GM12875 (cell line): Measurements from ENCODE around the gene CDC42BPB.

Experiments used
- H3K4me3 ChIP-seq: one replicate; pipeline ENCODE4 v1.5.1; 2011; ENCODE audit warnings: low read depth, low read length, control low read depth
- CTCF ChIP-seq: IDR thresholded peaks from 2 replicates; pipeline ENCODE4 v1.5.1; 2011; ENCODE audit warnings: low read depth, mild to moderate bottlenecking, control low read depth, inconsistent platforms, low read length, moderate library complexity, borderline replicate concordance; ENCODE audit not compliant: insufficient read depth

CDC42BPB gene

GRCh38 chr14:103020271-103021170, 36.8 kb downstream of the CDC42BPB start:
- no peak for TF ChIP-seq CTCF
- H3K4me3 ChIP-seq, result no peak overlapping the region

- H3K4me3 ChIP-seq, result no peak overlapping the region
- no peak for TF ChIP-seq CTCF
These were observed 37.5 kb downstream of the CDC42BPB start for GRCh38 chr14:103019826-103020225.

GRCh38 chr14:103019236-103019635, 38.1 kb downstream of the CDC42BPB start:
- no peak for TF ChIP-seq CTCF

GRCh38 chr14:103016594-103016993, 40.8 kb downstream of the CDC42BPB start:
- no peak for TF ChIP-seq CTCF

More at GRCh38 chr14:103019236-103019635, 38.1 kb downstream of the CDC42BPB start:
- H3K4me3 ChIP-seq, result no peak overlapping the region

GRCh38 chr14:103016071-103016470, 41.3 kb downstream of the CDC42BPB start:
- no peak overlapping the region for H3K4me3 ChIP-seq
- no peak for TF ChIP-seq CTCF

More at GRCh38 chr14:103016594-103016993, 40.8 kb downstream of the CDC42BPB start:
- no peak overlapping the region for H3K4me3 ChIP-seq

- no peak overlapping the region for H3K4me3 ChIP-seq
- no peak for TF ChIP-seq CTCF
These were observed 41.9 kb downstream of the CDC42BPB start for GRCh38 chr14:103015426-103015825.
